Activated CD4-positive, alpha-beta T cell treated with anti-CD3 and anti-CD28 coated beads, Interleukin-2, amount 50 U/mL, for 24 hours (primary cell): Measurements from ENCODE around the gene IGSF3.
"Not testable (repeated sequence)": the region's sequence is repeated elsewhere in the genome, so short reads cannot be mapped to it uniquely, and the experiment has no call there.

ENCODE experiments used
- DNase-seq, 2 donors: peaks; one replicate each; pipeline ENCODE4 v3.0.0-alpha.2; 2020; ENCODE audit warnings: low read depth in 1 of 2, low spot score in 1 of 2

IGSF3 gene

GRCh38 chr1:116603646-116604045 is 63.9 kb downstream of the IGSF3 start:
- not testable (repeated sequence) for DNase-seq

- not testable (repeated sequence) for DNase-seq
Observed at GRCh38 chr1:116599369-116599768, 68.2 kb downstream of the IGSF3 start.

- not testable (repeated sequence) for DNase-seq
Observed at GRCh38 chr1:116598420-116599036, 69.0 kb downstream of the IGSF3 start.

GRCh38 chr1:116597388-116597787 is 70.1 kb downstream of the IGSF3 start:
- not testable (repeated sequence) for DNase-seq

- DNase-seq = not testable (repeated sequence)
Observed at GRCh38 chr1:116596742-116597307, 70.7 kb downstream of the IGSF3 start.

GRCh38 chr1:116595946-116596741 is 71.4 kb downstream of the IGSF3 start:
- peak in 1 of 2 donors; percentile 20 for DNase-seq

- DNase-seq = not testable (repeated sequence)
Observed at GRCh38 chr1:116595065-116595840, 72.3 kb downstream of the IGSF3 start.

- not testable (repeated sequence) for DNase-seq
Observed at GRCh38 chr1:116593977-116594376, 73.6 kb downstream of the IGSF3 start.

- DNase-seq = not testable (repeated sequence)
Observed at GRCh38 chr1:116593401-116593800, 74.1 kb downstream of the IGSF3 start.

GRCh38 chr1:116591951-116592605 is 75.5 kb downstream of the IGSF3 start:
- DNase-seq = not testable (repeated sequence)

GRCh38 chr1:116591006-116591950 is 76.3 kb downstream of the IGSF3 start:
- DNase-seq = not testable (repeated sequence)

GRCh38 chr1:116590359-116591005 is 77.1 kb downstream of the IGSF3 start:
- not testable (repeated sequence) for DNase-seq

- not testable (repeated sequence) for DNase-seq
Observed at GRCh38 chr1:116589101-116589735, 78.3 kb downstream of the IGSF3 start.

- no peak for DNase-seq
Observed at GRCh38 chr1:116587501-116588227, 79.9 kb downstream of the IGSF3 start.

GRCh38 chr1:116586741-116587143 is 80.8 kb downstream of the IGSF3 start:
- no peak for DNase-seq

GRCh38 chr1:116585886-116586285 is 81.6 kb downstream of the IGSF3 start:
- no peak for DNase-seq

GRCh38 chr1:116581323-116581885 is 86.1 kb downstream of the IGSF3 start:
- no peak for DNase-seq
